ENCODE measurements around the gene CPS1. TPM values are rescaled to one million over a fixed set of nuclear protein-coding genes. Genes with fewer than 3 reads are reported as not detected.
A peak's percentile ranks its signal among the peaks of the same experiment; 100 is the strongest.

CPS1 gene
- total and polyA plus RNA-seq, 11 donors, result 0.61 to 5.3 (median 1.8) TPM

- Histone ChIP-seq H3K36me3 (no peaks in the 10 kb centered on the region), H3K9me3 (no peaks in the 10 kb centered on the region), H3K27me3 (no peaks in the 10 kb centered on the region), H3K4me3 (no peak overlapping the region), H3K4me1 (no peaks in the 10 kb centered on the region), H3K27ac (no peak overlapping the region)
- ATAC-seq, result no peak
- TF ChIP-seq POLR2A (IDR thresholded peaks at IDR 0.05), result no peak
- intact Hi-C loops (cut with DNase I), result no loop called here
- WGBS, 4 donors, result 91 to 92% (median 91%) methylated on average over 3 of the region's 3 CpGs
- no peak for DNase-seq
Measured at GRCh38 chr2:210544007-210544590, 12.3 kb upstream of the CPS1 start.

- TF ChIP-seq CTCF (IDR thresholded peaks at IDR 0.05), result no peak
- TF ChIP-seq POLR2A (IDR thresholded peaks at IDR 0.05), result no peak
- H3K27ac ChIP-seq, result no peak overlapping the region
- no peaks in the 10 kb centered on the region for H3K36me3 ChIP-seq
- no peak overlapping the region for H3K4me3 ChIP-seq
- DNase-seq (no peak), ATAC-seq (no peak)
- H3K27me3 ChIP-seq, result no peaks in the 10 kb centered on the region
- no peaks in the 10 kb centered on the region for H3K9me3 ChIP-seq
- intact Hi-C loops (cut with DNase I), result no loop called here
- 38 to 53% (median 45%) methylated on average over 4 of the region's 4 CpGs for WGBS, 4 donors
- no peaks in the 10 kb centered on the region for H3K4me1 ChIP-seq
Measured at GRCh38 chr2:210544831-210545230, 11.6 kb upstream of the CPS1 start.

GRCh38 chr2:210546424-210547208, 9.8 kb upstream of the CPS1 start:
- Histone ChIP-seq H3K27me3 (no peaks in the 10 kb centered on the region), H3K4me1 (no peaks in the 10 kb centered on the region), H3K27ac (no peak overlapping the region), H3K36me3 (no peaks in the 10 kb centered on the region), H3K4me3 (no peak overlapping the region), H3K9me3 (no peaks in the 10 kb centered on the region)
- no peak for TF ChIP-seq POLR2A (IDR thresholded peaks at IDR 0.05)
- no peak for TF ChIP-seq CTCF (IDR thresholded peaks at IDR 0.05)
- peak in 3 of 5 donors; percentile 34 to 43 (median 37) for DNase-seq
- peak in 1 of 4 donors; percentile 82 for ATAC-seq
- intact Hi-C loops (cut with DNase I), result no loop called here
- WGBS, 4 donors, result 49 to 56% (median 52%) methylated on average over 5 of the region's 5 CpGs

- Histone ChIP-seq H3K4me1 (peaks cover 0 to 5% (median 0%) of the 10 kb centered on the region in 12 donors), H3K27me3 (no peaks in the 10 kb centered on the region), H3K27ac (no peak overlapping the region), H3K4me3 (no peak overlapping the region), H3K36me3 (no peaks in the 10 kb centered on the region), H3K9me3 (no peaks in the 10 kb centered on the region)
- intact Hi-C loops (cut with DNase I), result no loop called here
- no peak for ATAC-seq
- 52 to 76% (median 61%) methylated on average over 2 of the region's 2 CpGs for WGBS, 4 donors
- DNase-seq, result no peak
- TF ChIP-seq POLR2A (IDR thresholded peaks at IDR 0.05), result no peak
- no peak for TF ChIP-seq CTCF (IDR thresholded peaks at IDR 0.05)
Measured at GRCh38 chr2:210548031-210548430, 8.4 kb upstream of the CPS1 start.
